PC-3 (cell line): ENCODE measurements around the gene HBE1. TPM values are rescaled to one million over a fixed set of nuclear protein-coding genes. Genes with fewer than 3 reads are reported as not detected.

ENCODE experiments used
- ATAC-seq: fragments of 200-7000 bp; cut with Tn5 transposase; 2 replicates; pipeline ENCODE4 v1.9.1; 2020; ENCODE audit warnings: mild to moderate bottlenecking, moderate library complexity
- BruUV-seq: library from RNA; stranded (reverse); fragments of 400-500 nt; replicated peaks from 2 replicates; lab custom pipeline; 2021; lab: Mats Ljungman, UMichigan
- CTCF ChIA-PET: fragments of 300-600 bp; sonication (Branson Sonifier 250); formaldehyde crosslinking; loops from one replicate; lab custom pipeline; 2022; ENCODE audit warnings: antibody characterized with exemption; lab: Charles Lee
- POLR2A ChIA-PET: fragments of 300-600 bp; sonication (Branson Sonifier 250); formaldehyde crosslinking; loops from one replicate; lab custom pipeline; 2022; ENCODE audit warnings: antibody characterized with exemption; ENCODE audit not compliant: unreplicated experiment; lab: Charles Lee
- DNase-seq: peaks from one replicate; pipeline ENCODE4 v3.0.0-alpha.2; 2015
- H2AFZ ChIP-seq: fragments of 300-600 bp; sonication (generic); 2 replicates; pipeline ENCODE4 v1.6.0; 2016; ENCODE audit warnings: antibody characterized with exemption, low read length
- H3F3A ChIP-seq: fragments of 300-600 bp; sonication (generic); one replicate; pipeline ENCODE4 v1.6.0; 2017; ENCODE audit warnings: antibody characterized with exemption, low read length, control low read depth, mild to moderate bottlenecking; ENCODE audit not compliant: unreplicated experiment
- H3K27ac ChIP-seq: fragments of 300-600 bp; sonication (generic); 2 replicates; pipeline ENCODE4 v1.5.1; 2016; ENCODE audit warnings: mild to moderate bottlenecking, low read length
- H3K27me3 ChIP-seq: fragments of 300-600 bp; sonication (generic); 2 replicates; pipeline ENCODE4 v1.6.1; 2016; ENCODE audit warnings: low read length, mixed read lengths
- H3K36me3 ChIP-seq: fragments of 300-600 bp; sonication (generic); 2 replicates; pipeline ENCODE4 v1.6.1; 2016; ENCODE audit warnings: low read depth, mixed run types, low read length, mixed read lengths
- H3K4me1 ChIP-seq: fragments of 300-600 bp; sonication (generic); 2 replicates; pipeline ENCODE4 v1.5.1; 2016; ENCODE audit warnings: low read length; ENCODE audit not compliant: insufficient read depth
- H3K4me2 ChIP-seq: fragments of 300-600 bp; sonication (generic); 2 replicates; pipeline ENCODE4 v1.6.0; 2016; ENCODE audit warnings: low read length
- H3K4me3 ChIP-seq: fragments of 300-600 bp; sonication (generic); 2 replicates; pipeline ENCODE4 v1.5.1; 2016; ENCODE audit warnings: mild to moderate bottlenecking, low read length, mixed read lengths
- H3K79me2 ChIP-seq: fragments of 300-600 bp; sonication (generic); 2 replicates; pipeline ENCODE4 v1.6.1; 2017; ENCODE audit warnings: low read length, mixed read lengths
- H3K9ac ChIP-seq: fragments of 300-600 bp; sonication (generic); 2 replicates; pipeline ENCODE4 v1.6.0; 2016; ENCODE audit warnings: mild to moderate bottlenecking, low read length
- H3K9me2 ChIP-seq: fragments of 300-600 bp; sonication (generic); replicated peaks from 2 replicates; pipeline ENCODE4 v1.6.1; 2016; ENCODE audit warnings: mixed run types, low read length, mixed read lengths
- H3K9me3 ChIP-seq: fragments of 300-600 bp; sonication (generic); 2 replicates; pipeline ENCODE4 v1.6.1; 2016; ENCODE audit warnings: low read length, mixed read lengths
- H4K20me1 ChIP-seq: fragments of 300-600 bp; sonication (generic); 2 replicates; pipeline ENCODE4 v1.6.1; 2016; ENCODE audit warnings: low read length, mixed read lengths
- EZH2 ChIP-seq: fragments of 300-600 bp; sonication (generic); IDR thresholded peaks from one replicate; pipeline ENCODE4 v1.6.1; 2017; ENCODE audit warnings: antibody characterized with exemption, mild to moderate bottlenecking, low read length; ENCODE audit not compliant: unreplicated experiment
- EZH2phosphoT487 ChIP-seq: fragments of 300-600 bp; sonication (generic); IDR thresholded peaks from 2 replicates; pipeline ENCODE4 v1.6.1; 2018; ENCODE audit warnings: mild to moderate bottlenecking, antibody characterized with exemption, low read length, borderline replicate concordance
- intact Hi-C: fragments of 100-400 bp; cut with micrococcal nuclease; formaldehyde crosslinking; loops from 2 replicates; pipeline ENCODE4 v1.9.0; 2023
- total RNA-seq: library from RNA; depleted of rRNA; stranded (reverse); fragments of >200 nt; gene quantifications from 2 replicates; pipeline ENCODE4 v1.2.3, GENCODE V29; 2014
- TF ChIP-seq, protein P1 (sequence below): fragments of 300-600 bp; sonication (generic); conservative IDR thresholded peaks from 2 replicates; pipeline ENCODE4 v1.5.1; 2017; ENCODE audit warnings: antibody characterized with exemption, low read depth, mild to moderate bottlenecking, low read length

The HBE1 gene
- total RNA-seq, 1 experiment from 2014 or later: 0.62 TPM

GRCh38 chr11:5284637-5285036 lies 14.9 kb upstream of the HBE1 start:
- POLR2A ChIA-PET: no interaction called here
- Histone ChIP-seq H3K9me3 (no peaks in the 10 kb centered on the region), H2AFZ (no peak overlapping the region), H3K4me1 (peaks cover 4% of the 10 kb centered on the region; the same call in 1 of the 2 replicates), H3K9me2 (no peaks in the 10 kb centered on the region), H3K4me2 (no peak overlapping the region), H3K27ac (no peak overlapping the region), H4K20me1 (no peaks in the 10 kb centered on the region), H3K9ac (no peak overlapping the region), H3K4me3 (no peak overlapping the region), H3K79me2 (no peaks in the 10 kb centered on the region), H3F3A (no peaks in the 10 kb centered on the region), H3K36me3 (no peaks in the 10 kb centered on the region), H3K27me3 (no peaks in the 10 kb centered on the region)
- no peak for TF ChIP-seq EZH2phosphoT487
- no peak for TF ChIP-seq EZH2
- TF ChIP-seq, protein P1, sequence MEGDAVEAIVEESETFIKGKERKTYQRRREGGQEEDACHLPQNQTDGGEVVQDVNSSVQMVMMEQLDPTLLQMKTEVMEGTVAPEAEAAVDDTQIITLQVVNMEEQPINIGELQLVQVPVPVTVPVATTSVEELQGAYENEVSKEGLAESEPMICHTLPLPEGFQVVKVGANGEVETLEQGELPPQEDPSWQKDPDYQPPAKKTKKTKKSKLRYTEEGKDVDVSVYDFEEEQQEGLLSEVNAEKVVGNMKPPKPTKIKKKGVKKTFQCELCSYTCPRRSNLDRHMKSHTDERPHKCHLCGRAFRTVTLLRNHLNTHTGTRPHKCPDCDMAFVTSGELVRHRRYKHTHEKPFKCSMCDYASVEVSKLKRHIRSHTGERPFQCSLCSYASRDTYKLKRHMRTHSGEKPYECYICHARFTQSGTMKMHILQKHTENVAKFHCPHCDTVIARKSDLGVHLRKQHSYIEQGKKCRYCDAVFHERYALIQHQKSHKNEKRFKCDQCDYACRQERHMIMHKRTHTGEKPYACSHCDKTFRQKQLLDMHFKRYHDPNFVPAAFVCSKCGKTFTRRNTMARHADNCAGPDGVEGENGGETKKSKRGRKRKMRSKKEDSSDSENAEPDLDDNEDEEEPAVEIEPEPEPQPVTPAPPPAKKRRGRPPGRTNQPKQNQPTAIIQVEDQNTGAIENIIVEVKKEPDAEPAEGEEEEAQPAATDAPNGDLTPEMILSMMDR: no peak
- intact Hi-C loops: no loop called here
- ATAC-seq (no peak), DNase-seq (no peak)
- CTCF ChIA-PET: no interaction called here
- no TSS peak for BruUV-seq

GRCh38 chr11:5283882-5284281 lies 14.1 kb upstream of the HBE1 start:
- H3K79me2 ChIP-seq: no peaks in the 10 kb centered on the region
- BruUV-seq: no TSS peak
- H3K4me1 ChIP-seq: peaks cover 4% of the 10 kb centered on the region; the same call in 1 of the 2 replicates
- DNase-seq (no peak), ATAC-seq (no peak)
- no peak overlapping the region for H3K9ac ChIP-seq
- intact Hi-C loops: no loop called here
- no peak overlapping the region for H3K27ac ChIP-seq
- TF ChIP-seq, protein P1: no peak
- TF ChIP-seq EZH2: no peak
- no peak for TF ChIP-seq EZH2phosphoT487
- no peak overlapping the region for H3K4me2 ChIP-seq
- no peaks in the 10 kb centered on the region for H3F3A ChIP-seq
- no peak overlapping the region for H2AFZ ChIP-seq
- no peak overlapping the region for H3K4me3 ChIP-seq
- CTCF ChIA-PET: no interaction called here
- H3K27me3 ChIP-seq: no peaks in the 10 kb centered on the region
- H3K9me2 ChIP-seq: no peaks in the 10 kb centered on the region
- no peaks in the 10 kb centered on the region for H3K36me3 ChIP-seq
- POLR2A ChIA-PET: no interaction called here
- no peaks in the 10 kb centered on the region for H3K9me3 ChIP-seq
- H4K20me1 ChIP-seq: no peaks in the 10 kb centered on the region

GRCh38 chr11:5283086-5283485 lies 13.3 kb upstream of the HBE1 start:
- H2AFZ ChIP-seq: no peak overlapping the region
- no peak overlapping the region for H3K9ac ChIP-seq
- intact Hi-C loops: no loop called here
- H3K4me1 ChIP-seq: peaks cover 4% of the 10 kb centered on the region; the same call in 1 of the 2 replicates
- H3K9me3 ChIP-seq: no peaks in the 10 kb centered on the region
- no peaks in the 10 kb centered on the region for H3K79me2 ChIP-seq
- H3K9me2 ChIP-seq: no peaks in the 10 kb centered on the region
- H3K36me3 ChIP-seq: no peaks in the 10 kb centered on the region
- no peaks in the 10 kb centered on the region for H3K27me3 ChIP-seq
- H3K4me2 ChIP-seq: no peak overlapping the region
- H3K4me3 ChIP-seq: no peak overlapping the region
- no peaks in the 10 kb centered on the region for H4K20me1 ChIP-seq
- ChIA-PET POLR2A (no interaction called here), CTCF (no interaction called here)
- BruUV-seq: no TSS peak
- no peaks in the 10 kb centered on the region for H3F3A ChIP-seq
- ATAC-seq (no peak), DNase-seq (no peak)
- TF ChIP-seq, protein P1: no peak
- no peak for TF ChIP-seq EZH2phosphoT487
- TF ChIP-seq EZH2: no peak
- H3K27ac ChIP-seq: no peak overlapping the region
